Activated CD4-positive, alpha-beta T cell treated with anti-CD3 and anti-CD28 coated beads, Interleukin-2, Interleukin-4, amounts not matched to agents 100 ng/mL and 50 ng/mL, durations not matched to agents 16 hours and 8 hours (primary cell): Measurements from ENCODE around the gene CREBRF.

Source experiments
- DNase-seq: peaks from one replicate; pipeline ENCODE4 v3.0.0-alpha.2; 2020; ENCODE audit warnings: low spot score

Gene CREBRF

DNA sequence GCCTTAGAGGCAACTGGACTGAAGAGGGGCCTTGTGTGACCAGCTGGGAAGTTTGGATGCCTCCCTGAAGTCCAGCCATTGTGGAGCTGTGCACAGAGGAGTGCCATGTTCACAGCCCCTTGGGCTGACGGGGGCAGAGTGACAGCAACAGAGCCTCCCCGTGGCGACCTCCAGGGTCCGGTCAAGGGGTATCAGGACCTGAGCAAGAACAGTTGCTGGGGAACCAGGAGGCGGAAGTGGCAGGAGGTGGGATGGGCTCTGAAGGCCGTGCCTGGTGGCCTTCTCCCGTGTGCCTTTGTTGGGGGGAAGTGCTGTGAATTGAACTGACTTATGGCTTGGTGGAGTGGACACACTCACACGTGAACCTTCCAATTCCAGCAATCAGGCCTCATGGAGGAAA, 102.2 kb downstream of the CREBRF start:
- DNase-seq: no peak

DNA sequence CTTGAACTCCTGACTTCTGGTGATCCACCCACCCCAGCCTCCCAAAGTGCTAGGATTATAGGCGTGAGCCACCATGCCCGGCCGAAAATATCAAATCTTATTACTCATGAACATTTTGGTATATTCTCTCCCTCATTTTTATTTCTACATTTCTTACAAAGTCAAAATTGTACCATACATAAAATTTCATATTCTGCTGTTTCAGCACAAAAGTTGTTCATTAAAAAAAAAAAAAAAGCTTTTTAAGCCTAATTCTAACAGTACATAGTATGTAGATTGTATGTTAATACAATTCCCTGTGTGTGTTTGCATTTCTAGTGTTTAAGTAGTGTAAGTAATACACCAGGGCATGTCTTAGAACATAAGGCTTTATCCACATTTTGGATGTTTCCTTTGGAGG, 103.1 kb downstream of the CREBRF start:
- DNase-seq: no peak

DNA sequence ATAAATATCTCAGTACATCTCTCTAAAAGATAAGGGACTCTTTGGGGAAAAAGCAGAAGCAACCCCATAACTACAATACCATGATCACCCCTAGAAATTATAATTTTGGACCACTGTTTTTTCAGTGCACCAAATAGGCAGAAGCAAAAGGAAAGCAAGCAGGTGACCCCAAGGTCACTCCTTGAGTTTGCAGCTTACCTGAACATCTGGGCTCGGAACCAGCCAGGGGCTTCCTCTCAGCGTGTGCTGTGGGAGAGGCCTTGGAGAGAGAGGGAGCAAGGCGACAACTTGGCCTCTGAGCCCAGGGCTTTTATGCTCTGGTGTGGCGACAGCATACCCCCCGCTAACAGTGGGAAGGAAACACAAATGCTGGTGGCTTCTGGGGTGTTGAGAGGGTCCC, 105.0 kb downstream of the CREBRF start:
- DNase-seq: no peak

DNA sequence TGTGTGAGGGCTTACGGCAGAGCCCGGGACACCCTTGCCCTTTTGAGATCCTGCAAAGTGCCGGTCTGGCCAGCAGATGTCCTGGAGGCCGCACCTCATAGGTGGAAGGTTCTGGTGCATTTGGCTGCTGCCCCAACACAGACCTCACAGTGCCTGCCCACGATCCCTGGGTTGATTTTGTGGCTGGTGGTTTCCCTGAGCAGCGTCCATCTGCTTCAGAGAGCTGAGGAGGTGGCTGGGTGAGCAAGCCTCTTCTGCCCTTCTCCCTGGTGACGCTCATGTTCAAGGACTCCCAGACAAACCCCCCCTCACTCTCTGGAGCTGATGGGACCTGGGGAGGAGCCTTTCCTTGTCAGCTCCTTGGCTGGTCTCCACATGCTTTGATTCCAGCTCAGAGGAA, 107.1 kb downstream of the CREBRF start:
- no peak for DNase-seq

DNA sequence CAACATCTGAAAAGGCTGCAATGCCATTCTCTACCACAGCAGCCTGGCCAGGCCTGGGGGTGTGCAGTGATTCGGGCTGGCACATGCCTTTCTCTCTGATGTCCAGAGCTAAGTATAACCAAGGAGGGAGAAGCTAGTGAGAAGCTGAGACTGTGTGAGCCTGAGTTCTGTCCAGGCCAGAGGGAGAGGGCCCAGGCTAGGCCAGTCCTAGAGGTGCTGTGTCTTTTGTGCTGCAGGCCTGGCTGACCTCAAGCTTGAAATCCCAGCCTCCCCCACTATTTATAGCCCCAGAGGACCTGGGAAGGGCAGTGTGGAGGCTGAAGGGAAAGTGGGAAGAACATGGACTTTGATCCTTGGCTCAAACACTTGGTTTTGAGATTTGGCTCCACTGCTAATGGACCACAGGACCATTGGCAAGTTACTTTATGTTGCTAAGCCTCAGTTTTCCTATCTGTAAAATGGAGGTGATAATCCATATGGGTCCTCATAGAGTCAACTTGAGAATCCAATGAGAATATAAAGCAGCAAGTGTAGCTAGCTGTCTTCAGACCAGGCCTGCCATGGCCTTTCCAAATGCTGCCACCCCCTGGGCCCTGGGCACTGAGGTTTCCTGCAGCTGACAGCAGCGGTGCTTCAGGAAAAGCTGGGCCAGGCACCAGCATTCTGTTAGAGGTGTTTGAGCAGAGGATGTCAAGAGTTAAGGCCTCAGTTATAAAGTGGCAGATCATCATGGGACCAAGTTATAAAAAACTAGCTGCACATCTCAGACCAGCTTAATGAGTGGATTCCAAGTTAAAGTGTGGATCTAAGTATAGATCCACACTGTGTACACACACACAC, 109.2 kb downstream of the CREBRF start:
- DNase-seq: no peak

DNA sequence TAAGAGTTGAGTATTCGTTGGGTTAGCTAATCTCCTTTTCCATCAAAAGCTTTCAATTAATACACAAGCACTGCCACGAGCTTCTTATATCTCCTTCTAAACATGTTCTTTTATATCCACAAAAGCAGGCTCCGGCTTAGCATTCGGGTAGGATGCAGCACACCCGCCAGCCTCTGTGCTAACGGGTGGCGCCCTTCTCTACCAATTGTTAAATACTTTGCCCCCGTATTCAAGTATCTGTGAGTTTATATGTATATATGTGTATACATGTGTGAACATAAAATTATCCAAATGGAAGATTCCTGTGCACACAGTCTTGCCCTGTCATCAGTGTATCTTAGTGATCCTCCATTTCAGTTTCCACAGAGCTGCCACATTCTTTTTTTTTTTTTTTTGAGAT, 116.0 kb downstream of the CREBRF start:
- no peak for DNase-seq

DNA sequence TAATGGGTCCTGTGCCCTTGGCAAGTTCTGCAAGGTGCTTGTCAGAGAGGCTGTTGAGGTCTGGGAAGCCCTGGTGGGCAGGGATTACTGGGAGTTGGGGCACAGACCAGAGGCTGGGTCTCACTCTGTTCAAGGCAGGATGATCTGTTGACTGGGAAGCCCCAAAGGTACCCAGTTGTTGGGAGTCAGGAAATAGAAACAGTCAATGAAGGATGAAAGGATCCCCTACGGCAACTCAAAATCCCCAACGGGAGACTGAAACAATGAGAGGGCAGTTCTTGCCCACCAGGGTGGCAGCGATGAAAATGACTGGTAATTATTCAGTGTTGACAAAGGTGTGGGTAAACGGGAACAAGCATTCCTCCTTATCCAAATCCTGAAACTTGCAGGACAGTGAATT, 119.4 kb downstream of the CREBRF start:
- DNase-seq: no peak

DNA sequence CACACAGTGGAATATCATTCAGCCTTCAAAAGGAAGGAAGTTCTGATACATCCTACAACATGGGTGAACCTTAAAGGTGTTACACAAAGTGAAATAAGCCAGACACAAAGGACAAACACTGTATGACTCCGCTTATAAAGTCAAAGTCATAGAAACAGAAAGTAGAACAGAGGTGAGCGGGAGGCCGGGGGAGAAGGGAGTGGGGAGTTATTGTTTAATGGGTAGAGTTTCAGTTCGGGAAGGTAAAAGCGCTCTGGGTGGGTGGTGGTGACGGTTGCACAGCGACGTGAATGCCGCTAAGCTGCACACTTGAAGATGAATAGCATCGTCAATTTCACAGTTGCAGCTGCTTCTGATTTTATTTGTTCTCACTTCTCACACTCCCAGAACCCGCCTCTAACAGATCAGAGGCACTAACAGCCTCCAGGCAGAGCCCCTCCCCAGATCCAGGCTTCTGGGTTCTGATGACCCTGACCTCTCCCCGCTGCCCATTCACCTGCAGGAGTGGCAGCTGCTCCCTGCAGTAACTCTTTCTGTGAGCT, 122.3 kb downstream of the CREBRF start:
- DNase-seq: no peak

DNA sequence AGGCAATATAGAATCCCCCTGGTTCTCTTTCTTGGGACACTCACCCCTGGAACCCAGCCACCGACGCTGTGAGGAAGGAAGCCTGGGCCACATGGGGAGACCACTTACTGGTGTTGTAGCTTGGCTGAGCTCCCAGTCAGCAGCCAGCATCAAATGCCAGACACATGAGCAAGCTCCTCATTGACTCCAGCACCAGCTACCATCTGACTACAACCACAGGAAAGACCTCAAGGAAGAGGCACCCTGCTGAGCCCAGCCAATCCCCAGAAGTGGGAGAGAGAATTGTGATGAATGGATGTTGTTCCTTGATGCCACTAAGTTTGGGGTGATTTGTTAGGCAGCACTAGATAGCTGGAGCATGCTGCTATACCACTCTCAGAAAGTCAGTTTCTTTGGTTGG, 124.2 kb downstream of the CREBRF start:
- DNase-seq: no peak

DNA sequence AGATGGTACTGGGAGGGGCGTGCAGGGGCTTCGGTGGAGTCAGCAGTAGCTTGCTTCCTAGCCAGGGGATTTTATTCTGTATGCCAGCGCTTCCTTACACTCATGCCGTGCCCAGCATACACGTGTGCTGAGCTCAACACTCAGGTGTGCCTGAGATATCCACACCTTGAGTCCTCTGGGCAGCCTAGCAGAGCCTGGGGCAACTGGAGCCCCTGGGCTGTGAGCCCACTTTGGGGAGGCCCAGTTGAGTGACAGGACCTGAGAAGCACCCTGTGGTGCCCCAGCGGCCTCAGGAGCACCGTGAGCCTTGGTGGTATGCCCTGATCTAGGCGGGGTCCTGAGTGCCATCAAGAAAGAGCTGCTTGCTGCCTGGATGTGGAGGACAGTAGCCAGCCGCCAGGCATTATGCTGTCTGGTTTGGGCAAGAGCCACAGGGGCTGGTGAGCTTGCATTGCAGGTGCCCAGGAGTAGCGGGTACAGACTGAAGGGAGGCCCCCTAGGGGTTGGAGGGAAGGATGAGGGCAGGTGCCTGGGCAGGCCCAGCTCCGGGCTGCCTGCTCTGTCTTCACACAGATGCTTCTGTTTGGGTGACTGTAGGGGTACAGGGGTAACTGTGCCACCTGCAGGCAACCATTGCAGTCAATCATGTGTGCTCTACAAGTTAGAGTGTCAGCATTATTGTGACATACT, 131.0 kb downstream of the CREBRF start:
- peak; percentile 9 for DNase-seq

DNA sequence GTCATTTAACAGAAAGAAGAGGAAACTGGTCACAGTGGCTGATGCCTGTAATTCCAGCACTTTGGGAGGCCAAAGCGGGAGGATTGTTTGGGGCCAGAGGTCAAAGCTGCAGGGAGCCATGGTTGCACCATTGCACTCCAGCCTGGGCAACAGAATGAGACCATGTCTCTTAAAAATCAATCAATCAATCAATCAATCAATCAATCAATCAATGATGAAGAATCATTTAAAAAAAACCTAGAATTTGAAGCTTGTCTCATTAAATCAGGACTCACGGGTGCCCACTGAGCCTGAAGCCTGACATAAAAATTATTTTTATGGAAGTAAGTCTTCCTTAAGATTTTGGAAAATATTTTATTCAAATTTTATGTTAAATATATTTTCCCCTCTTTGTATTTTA, 132.1 kb downstream of the CREBRF start:
- DNase-seq: no peak
